ENCODE measurements around the gene MAP4K3.

The MAP4K3 gene

DNA sequence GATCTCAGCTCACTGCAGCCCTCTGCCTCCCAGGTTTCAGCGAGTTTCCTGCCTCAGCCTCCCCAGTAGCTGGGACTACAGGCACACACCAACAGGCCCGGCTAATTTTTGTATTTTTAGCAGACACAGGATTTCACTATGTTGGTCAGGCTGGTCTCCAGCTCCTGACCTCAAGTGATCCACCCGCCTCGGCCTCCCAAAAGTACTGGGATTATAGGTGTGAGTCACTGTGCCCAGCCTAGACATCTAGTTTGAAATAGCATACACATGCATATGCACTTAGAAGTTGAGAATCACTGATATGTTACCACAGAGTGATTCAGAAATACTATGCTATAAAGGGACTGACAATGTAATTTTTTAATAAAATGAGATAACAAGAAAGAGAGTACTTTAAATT, 123.5 kb downstream of the MAP4K3 start:
- Histone ChIP-seq H3K4me3 (ENCODE audit: low read depth, low read length) (no peak overlapping the region), H3K9ac (ENCODE audit: low read depth, low read length) (no peak overlapping the region), H3K27me3 (ENCODE audit: control insufficient read depth, insufficient read depth, low read length) (no peaks in the 10 kb centered on the region), H3K9me3 (ENCODE audit: control insufficient read depth, insufficient read depth, low read length) (no peaks in the 10 kb centered on the region), H3K4me1 (ENCODE audit: control insufficient read depth, insufficient read depth, low read length) (no peaks in the 10 kb centered on the region), H3K36me3 (ENCODE audit: control insufficient read depth, insufficient read depth, low read length) (no peaks in the 10 kb centered on the region)

DNA sequence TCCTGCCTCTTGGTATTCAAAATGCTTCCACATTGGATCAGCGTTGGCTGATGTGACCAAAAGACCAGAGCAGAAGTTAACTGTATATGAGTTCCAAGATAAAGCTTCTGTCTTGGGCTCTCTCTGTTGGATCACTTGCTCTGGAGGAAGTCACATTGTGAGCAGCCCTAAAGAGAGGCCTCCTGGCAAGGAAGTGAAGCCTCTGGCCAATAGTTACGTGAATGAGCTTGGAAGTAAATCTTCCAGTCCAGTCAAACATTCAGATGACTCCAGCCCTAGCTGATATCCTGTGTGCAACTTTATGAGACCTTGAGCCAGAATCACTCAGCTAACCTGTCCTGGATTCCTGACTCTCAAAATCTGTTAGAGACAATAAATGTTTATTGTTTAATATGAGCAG, 125.6 kb downstream of the MAP4K3 start:
- H3K9me3 ChIP-seq (ENCODE audit: control insufficient read depth, insufficient read depth, low read length), result no peaks in the 10 kb centered on the region
- H3K36me3 ChIP-seq (ENCODE audit: control insufficient read depth, insufficient read depth, low read length), result no peaks in the 10 kb centered on the region
- H3K9ac ChIP-seq (ENCODE audit: low read depth, low read length), result no peak overlapping the region
- no peaks in the 10 kb centered on the region for H3K4me1 ChIP-seq (ENCODE audit: control insufficient read depth, insufficient read depth, low read length)
- no peaks in the 10 kb centered on the region for H3K27me3 ChIP-seq (ENCODE audit: control insufficient read depth, insufficient read depth, low read length)
- H3K4me3 ChIP-seq (ENCODE audit: low read depth, low read length), result no peak overlapping the region

DNA sequence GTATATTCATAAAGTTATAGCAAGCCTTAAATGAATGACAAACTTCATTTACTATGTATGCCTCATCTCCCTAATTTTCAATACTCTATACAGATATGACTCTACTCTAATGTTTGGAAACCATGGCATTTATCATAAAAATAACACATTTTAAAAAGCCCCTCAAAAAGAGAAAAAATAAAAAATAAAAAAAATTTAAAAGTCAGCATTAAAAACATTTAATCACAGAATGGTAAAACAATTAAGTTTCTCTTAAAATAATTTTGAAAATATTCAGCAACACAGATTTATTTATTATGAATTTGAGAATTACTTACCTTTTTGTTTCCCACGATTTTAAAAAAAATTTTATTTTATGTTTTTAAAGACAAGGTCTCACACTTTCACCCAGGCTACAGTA, 128.3 kb downstream of the MAP4K3 start:
- Histone ChIP-seq H3K36me3 (ENCODE audit: control insufficient read depth, insufficient read depth, low read length) (no peaks in the 10 kb centered on the region), H3K9ac (ENCODE audit: low read depth, low read length) (no peak overlapping the region), H3K4me3 (ENCODE audit: low read depth, low read length) (no peak overlapping the region), H3K4me1 (ENCODE audit: control insufficient read depth, insufficient read depth, low read length) (no peaks in the 10 kb centered on the region), H3K9me3 (ENCODE audit: control insufficient read depth, insufficient read depth, low read length) (no peaks in the 10 kb centered on the region), H3K27me3 (ENCODE audit: control insufficient read depth, insufficient read depth, low read length) (no peaks in the 10 kb centered on the region)

DNA sequence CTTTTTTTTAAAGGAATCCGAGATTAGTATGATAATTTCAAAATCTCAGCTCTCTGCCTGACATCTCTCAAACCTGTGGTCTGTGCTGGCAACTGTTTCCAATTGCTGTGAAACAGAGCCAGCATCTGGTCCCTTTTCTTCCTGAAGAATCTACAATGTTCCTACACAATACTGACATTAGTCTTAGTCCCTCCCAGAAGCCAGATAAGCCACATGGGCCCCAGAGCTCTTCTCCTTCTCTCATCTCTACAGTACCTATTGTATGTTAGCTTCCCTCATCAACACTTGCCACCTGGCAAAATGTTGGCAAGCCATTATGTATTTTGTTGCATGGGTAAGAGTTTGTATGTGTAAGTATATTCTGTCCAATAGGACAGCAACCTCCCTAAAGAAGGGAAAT, 130.5 kb downstream of the MAP4K3 start:
- no peaks in the 10 kb centered on the region for H3K9me3 ChIP-seq (ENCODE audit: control insufficient read depth, insufficient read depth, low read length)
- no peak overlapping the region for H3K9ac ChIP-seq (ENCODE audit: low read depth, low read length)
- H3K36me3 ChIP-seq (ENCODE audit: control insufficient read depth, insufficient read depth, low read length), result no peaks in the 10 kb centered on the region
- no peaks in the 10 kb centered on the region for H3K27me3 ChIP-seq (ENCODE audit: control insufficient read depth, insufficient read depth, low read length)
- no peaks in the 10 kb centered on the region for H3K4me1 ChIP-seq (ENCODE audit: control insufficient read depth, insufficient read depth, low read length)
- H3K4me3 ChIP-seq (ENCODE audit: low read depth, low read length), result no peak overlapping the region

DNA sequence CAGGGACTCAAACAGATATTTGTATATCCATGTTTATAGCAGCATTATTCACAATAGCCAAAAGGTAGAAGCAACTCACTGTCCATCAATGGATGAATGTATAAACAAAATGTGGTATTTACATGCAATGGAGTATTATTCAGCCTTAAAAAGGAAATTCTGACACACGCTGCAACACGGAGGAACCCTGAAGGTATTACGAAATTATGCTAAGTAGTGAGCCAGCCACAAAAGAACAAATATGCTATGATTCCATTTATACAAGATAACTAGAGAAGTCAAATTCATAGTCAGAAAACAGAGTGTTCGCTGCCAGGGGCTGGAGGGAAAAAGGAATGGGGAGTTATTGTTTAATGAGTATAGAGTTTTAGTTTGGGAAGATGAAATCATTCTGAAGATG, 132.4 kb downstream of the MAP4K3 start:
- Histone ChIP-seq H3K4me1 (ENCODE audit: control insufficient read depth, insufficient read depth, low read length) (peaks cover 9% of the 10 kb centered on the region), H3K9ac (ENCODE audit: low read depth, low read length) (no peak overlapping the region)

DNA sequence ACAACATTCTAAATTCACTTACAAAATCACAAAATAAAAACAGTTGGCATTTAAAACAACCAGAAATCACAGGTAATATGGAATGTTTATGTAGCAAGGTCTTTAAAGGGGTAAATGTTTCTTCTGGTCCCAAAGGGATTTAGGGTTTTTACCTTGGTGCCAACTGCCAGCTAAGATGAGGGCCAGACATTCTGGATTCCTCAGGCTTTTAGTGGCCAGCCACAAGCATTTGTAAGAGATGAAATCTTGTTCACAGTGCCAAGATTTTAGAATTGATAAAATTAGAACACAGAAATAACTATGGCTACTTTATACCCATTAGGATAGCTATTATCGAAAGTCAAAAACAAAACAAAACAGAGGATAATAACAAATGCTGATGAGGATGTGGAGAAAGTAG, 132.9 kb downstream of the MAP4K3 start:
- Histone ChIP-seq H3K4me1 (ENCODE audit: control insufficient read depth, insufficient read depth, low read length) (peaks cover 9% of the 10 kb centered on the region), H3K27me3 (ENCODE audit: control insufficient read depth, insufficient read depth, low read length) (no peaks in the 10 kb centered on the region), H3K4me3 (ENCODE audit: low read depth, low read length) (no peak overlapping the region), H3K36me3 (ENCODE audit: control insufficient read depth, insufficient read depth, low read length) (no peaks in the 10 kb centered on the region), H3K9me3 (ENCODE audit: control insufficient read depth, insufficient read depth, low read length) (no peaks in the 10 kb centered on the region), H3K9ac (ENCODE audit: low read depth, low read length) (no peak overlapping the region)

More for the DNA sequence above, 132.4 kb downstream of the MAP4K3 start:
- no peaks in the 10 kb centered on the region for H3K27me3 ChIP-seq (ENCODE audit: control insufficient read depth, insufficient read depth, low read length)
- H3K9me3 ChIP-seq (ENCODE audit: control insufficient read depth, insufficient read depth, low read length), result no peaks in the 10 kb centered on the region
- no peaks in the 10 kb centered on the region for H3K36me3 ChIP-seq (ENCODE audit: control insufficient read depth, insufficient read depth, low read length)
- no peak overlapping the region for H3K4me3 ChIP-seq (ENCODE audit: low read depth, low read length)

DNA sequence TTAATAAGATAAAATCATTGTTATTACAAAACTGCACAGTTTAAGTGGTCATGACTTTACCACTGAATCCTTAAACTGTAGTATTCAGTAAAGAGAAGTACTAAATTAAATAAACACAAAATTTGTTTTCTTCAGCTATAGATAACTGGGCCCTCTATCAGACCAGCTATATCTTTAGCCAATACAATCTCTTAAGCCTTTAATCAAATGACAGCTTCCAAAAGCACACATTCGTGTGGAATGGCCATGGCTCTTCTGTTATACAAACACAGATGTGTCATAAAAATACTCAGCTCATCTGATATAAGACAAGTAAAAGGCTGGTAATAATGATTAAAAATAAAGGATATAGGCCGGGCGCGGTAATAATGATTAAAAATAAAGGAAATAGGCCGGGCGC, 135.7 kb downstream of the MAP4K3 start:
- no peaks in the 10 kb centered on the region for H3K36me3 ChIP-seq (ENCODE audit: control insufficient read depth, insufficient read depth, low read length)
- no peaks in the 10 kb centered on the region for H3K27me3 ChIP-seq (ENCODE audit: control insufficient read depth, insufficient read depth, low read length)
- H3K4me1 ChIP-seq (ENCODE audit: control insufficient read depth, insufficient read depth, low read length), result peaks cover 9% of the 10 kb centered on the region
- H3K9me3 ChIP-seq (ENCODE audit: control insufficient read depth, insufficient read depth, low read length), result no peaks in the 10 kb centered on the region
- no peak overlapping the region for H3K4me3 ChIP-seq (ENCODE audit: low read depth, low read length)
- no peak overlapping the region for H3K9ac ChIP-seq (ENCODE audit: low read depth, low read length)

DNA sequence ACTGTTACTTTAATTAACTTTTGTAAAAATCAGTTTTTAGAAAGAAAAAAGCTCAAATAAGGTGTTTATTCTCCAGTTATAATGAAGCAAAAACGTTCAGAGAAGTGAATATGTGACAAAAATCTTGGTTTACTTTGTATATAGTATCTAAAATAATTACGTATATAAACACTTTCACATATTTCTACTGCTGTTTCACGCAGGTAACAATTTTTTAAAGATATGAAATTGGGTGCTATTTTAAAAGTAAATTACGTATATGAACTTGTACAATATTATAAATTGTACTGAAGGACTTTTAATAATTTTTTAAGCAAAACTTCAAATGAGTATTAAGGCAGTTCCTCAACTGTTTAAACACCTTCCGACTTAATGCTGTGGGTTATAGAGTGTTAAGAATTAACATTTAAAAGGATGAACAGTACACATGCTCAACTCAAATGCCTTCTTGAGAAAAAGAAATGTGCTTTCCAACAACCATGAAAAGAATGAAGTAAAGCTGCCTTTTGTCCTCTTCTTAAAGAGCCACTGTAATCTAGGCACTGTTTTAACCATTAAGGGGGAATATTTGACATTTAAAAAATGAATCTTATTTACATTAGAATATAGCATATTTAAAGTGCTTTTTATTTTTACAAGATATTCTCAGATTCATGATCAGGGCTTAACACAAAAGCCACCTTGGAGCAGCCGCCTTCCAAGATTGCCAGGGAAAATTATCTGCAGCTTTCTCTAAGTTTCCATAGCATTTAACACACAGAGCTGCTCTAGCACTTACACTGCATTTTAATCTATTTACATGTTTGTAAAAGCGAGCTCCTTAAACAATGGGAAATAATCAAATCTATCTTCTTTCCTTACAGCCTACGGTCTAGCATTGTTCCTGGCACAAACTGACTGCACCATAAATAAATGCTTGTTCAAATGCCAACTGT, 136.8 kb downstream of the MAP4K3 start:
- H3K9ac ChIP-seq (ENCODE audit: low read depth, low read length), result no peak overlapping the region
- H3K4me3 ChIP-seq (ENCODE audit: low read depth, low read length), result no peak overlapping the region
- H3K9me3 ChIP-seq (ENCODE audit: control insufficient read depth, insufficient read depth, low read length), result no peaks in the 10 kb centered on the region
- H3K36me3 ChIP-seq (ENCODE audit: control insufficient read depth, insufficient read depth, low read length), result no peaks in the 10 kb centered on the region
- H3K27me3 ChIP-seq (ENCODE audit: control insufficient read depth, insufficient read depth, low read length), result no peaks in the 10 kb centered on the region
- H3K4me1 ChIP-seq (ENCODE audit: control insufficient read depth, insufficient read depth, low read length), result peaks cover 9% of the 10 kb centered on the region

DNA sequence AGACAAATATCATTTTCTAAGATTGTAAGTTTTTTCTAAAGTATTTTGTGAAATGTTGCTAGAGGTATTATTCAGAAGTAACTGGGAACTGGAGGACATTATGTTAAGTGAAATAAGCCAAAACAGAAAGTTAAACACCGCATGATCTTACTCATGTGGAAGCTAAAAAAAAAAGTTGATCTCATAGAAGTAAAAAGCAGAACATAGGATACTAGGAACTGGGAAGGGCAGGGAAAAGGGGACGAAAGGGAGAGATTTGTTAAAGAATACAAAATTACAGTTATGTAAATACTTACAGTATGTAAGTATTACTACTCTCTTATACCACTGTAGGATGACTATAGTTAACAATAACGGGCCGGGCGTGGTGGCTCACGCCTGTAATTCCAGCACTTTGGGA, 146.7 kb downstream of the MAP4K3 start:
- Histone ChIP-seq H3K4me3 (ENCODE audit: low read depth, low read length) (no peak overlapping the region), H3K9ac (ENCODE audit: low read depth, low read length) (no peak overlapping the region), H3K4me1 (ENCODE audit: control insufficient read depth, insufficient read depth, low read length) (no peaks in the 10 kb centered on the region), H3K9me3 (ENCODE audit: control insufficient read depth, insufficient read depth, low read length) (no peaks in the 10 kb centered on the region), H3K36me3 (ENCODE audit: control insufficient read depth, insufficient read depth, low read length) (peaks cover 2% of the 10 kb centered on the region), H3K27me3 (ENCODE audit: control insufficient read depth, insufficient read depth, low read length) (no peaks in the 10 kb centered on the region)

DNA sequence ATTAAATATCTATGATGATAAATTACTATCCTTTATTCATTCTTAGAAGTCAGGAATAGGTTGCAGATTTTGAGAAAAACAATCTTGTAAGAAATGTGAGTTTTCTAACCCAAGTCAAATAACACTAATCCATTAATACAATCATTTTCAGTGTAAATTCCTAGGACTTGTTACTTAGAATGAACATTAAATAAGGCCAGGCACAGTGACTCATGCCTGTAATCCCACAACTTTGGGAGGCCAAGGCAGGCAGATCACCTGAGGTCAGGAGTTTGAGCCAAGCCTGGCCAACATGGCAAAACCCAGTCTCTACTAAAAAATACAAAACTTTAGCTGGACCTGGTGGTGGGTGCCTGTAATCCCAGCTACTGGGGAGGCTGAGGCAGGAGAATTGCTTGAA, 147.5 kb downstream of the MAP4K3 start:
- H3K36me3 ChIP-seq (ENCODE audit: control insufficient read depth, insufficient read depth, low read length), result peaks cover 2% of the 10 kb centered on the region
- H3K9ac ChIP-seq (ENCODE audit: low read depth, low read length), result no peak overlapping the region
- H3K4me3 ChIP-seq (ENCODE audit: low read depth, low read length), result no peak overlapping the region
- H3K4me1 ChIP-seq (ENCODE audit: control insufficient read depth, insufficient read depth, low read length), result no peaks in the 10 kb centered on the region
- H3K27me3 ChIP-seq (ENCODE audit: control insufficient read depth, insufficient read depth, low read length), result no peaks in the 10 kb centered on the region
- no peaks in the 10 kb centered on the region for H3K9me3 ChIP-seq (ENCODE audit: control insufficient read depth, insufficient read depth, low read length)

DNA sequence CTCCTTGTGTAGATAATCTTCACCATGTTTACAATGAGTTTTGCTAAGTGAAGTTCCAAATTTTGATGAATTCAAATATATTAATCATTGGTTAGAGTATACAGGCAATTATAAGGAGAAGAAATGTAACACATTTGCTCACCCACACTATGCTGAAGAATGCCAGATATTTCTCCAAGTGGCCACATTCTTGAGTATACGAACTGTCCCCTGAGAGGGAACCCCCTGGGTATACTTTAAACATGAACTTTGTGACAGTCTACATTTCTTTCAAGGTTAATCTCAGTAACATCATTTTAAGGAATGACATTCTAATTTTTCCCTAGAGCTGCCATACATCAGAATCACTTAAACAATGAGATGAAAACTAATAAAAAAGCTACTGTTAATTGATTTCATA, 153.5 kb downstream of the MAP4K3 start:
- H3K4me1 ChIP-seq (ENCODE audit: control insufficient read depth, insufficient read depth, low read length), result no peaks in the 10 kb centered on the region
- H3K4me3 ChIP-seq (ENCODE audit: low read depth, low read length), result no peak overlapping the region
- H3K9me3 ChIP-seq (ENCODE audit: control insufficient read depth, insufficient read depth, low read length), result no peaks in the 10 kb centered on the region
- H3K9ac ChIP-seq (ENCODE audit: low read depth, low read length), result no peak overlapping the region
- H3K36me3 ChIP-seq (ENCODE audit: control insufficient read depth, insufficient read depth, low read length), result no peaks in the 10 kb centered on the region
- no peaks in the 10 kb centered on the region for H3K27me3 ChIP-seq (ENCODE audit: control insufficient read depth, insufficient read depth, low read length)

DNA sequence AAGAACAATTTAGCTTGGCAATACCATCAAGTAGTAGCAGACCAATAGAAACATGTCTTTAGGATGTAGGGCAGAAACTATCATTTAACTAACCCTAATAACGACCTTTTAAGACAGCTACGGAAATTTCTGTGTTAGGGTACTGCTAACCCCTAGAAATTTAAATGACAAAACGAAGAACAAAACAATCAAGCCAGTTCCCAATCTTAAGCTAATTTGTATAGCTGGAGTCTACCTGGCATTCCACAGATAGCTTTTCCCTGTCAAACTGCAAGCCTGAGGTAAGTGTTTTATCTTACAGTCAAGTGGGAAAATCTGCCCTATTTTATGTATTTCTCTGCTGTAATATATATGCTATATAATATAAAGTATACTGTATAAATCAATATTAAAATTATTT, 155.7 kb downstream of the MAP4K3 start:
- Histone ChIP-seq H3K9me3 (ENCODE audit: control insufficient read depth, insufficient read depth, low read length) (no peaks in the 10 kb centered on the region), H3K36me3 (ENCODE audit: control insufficient read depth, insufficient read depth, low read length) (peaks cover 9% of the 10 kb centered on the region), H3K9ac (ENCODE audit: low read depth, low read length) (no peak overlapping the region), H3K4me1 (ENCODE audit: control insufficient read depth, insufficient read depth, low read length) (no peaks in the 10 kb centered on the region), H3K27me3 (ENCODE audit: control insufficient read depth, insufficient read depth, low read length) (no peaks in the 10 kb centered on the region), H3K4me3 (ENCODE audit: low read depth, low read length) (no peak overlapping the region)
